ENCODE data around the gene PKNOX2. TPM values are rescaled to one million over a fixed set of nuclear protein-coding genes. Genes with fewer than 3 reads are reported as not detected.

Gene PKNOX2
- total and polyA plus RNA-seq, 4 experiments from 2014 or later: not detected

DNA sequence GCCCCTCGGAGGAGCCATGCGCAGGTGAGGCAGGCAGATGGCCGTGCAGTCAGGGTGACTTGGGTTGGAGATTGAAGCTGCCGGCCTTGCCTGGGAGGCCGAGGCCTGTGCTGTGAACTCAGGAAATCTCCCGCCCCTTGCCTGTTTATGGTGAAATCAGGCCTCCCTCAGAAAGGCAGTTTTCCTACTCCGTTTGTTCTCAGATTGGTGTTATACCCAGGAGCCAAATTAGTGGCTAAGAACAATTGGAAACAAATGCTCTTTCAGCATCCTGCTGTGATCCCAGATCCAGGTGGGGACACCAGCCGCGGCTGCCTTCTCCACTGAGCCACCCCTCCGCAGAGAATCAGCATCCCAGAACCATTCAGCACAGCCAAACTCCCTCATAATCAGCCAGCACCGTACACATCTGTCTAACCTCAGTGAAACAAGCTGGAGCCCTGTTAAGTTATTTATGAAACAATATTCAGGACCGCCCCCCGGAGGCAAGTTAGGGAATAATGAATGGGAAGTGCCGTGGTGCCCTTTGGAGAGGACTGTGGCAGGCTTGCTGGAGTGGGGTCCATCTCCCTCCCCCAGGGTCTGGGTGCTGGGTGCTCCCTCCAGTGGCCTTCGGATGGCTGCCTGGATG, 60.0 kb downstream of the PKNOX2 start:
- Mint-ChIP-seq H3K27ac (no peak overlapping the region), H3K9me3 (no peaks in the 10 kb centered on the region), H3K4me1 (no peaks in the 10 kb centered on the region), H3K4me3 (no peak overlapping the region), H3K27me3 (peaks cover 4 to 7% of the 10 kb centered on the region in 2 donors), H3K36me3 (no peaks in the 10 kb centered on the region)
- Histone ChIP-seq H3K36me3 (ENCODE audit: insufficient read depth, low read length) (no peaks in the 10 kb centered on the region), H3K27ac (ENCODE audit: low read depth, low read length) (no peak overlapping the region), H3K27me3 (ENCODE audit: insufficient read depth, low read length) (no peaks in the 10 kb centered on the region), H3K4me3 (ENCODE audit: low read length in 2 of 2) (no peak overlapping the region), H3K4me1 (ENCODE audit: insufficient read depth, low read length) (no peaks in the 10 kb centered on the region), H3K9me3 (ENCODE audit: control insufficient read depth in 1 of 2, low read length in 2 of 2) (no peaks in the 10 kb centered on the region)
- ChIA-PET POLR2A (ENCODE audit: partially characterized antibody) (no interaction called here), CTCF (ENCODE audit: partially characterized antibody) (no interaction called here)
- no peak for DNase-seq
- intact Hi-C loops (cut with micrococcal nuclease): no loop called here

DNA sequence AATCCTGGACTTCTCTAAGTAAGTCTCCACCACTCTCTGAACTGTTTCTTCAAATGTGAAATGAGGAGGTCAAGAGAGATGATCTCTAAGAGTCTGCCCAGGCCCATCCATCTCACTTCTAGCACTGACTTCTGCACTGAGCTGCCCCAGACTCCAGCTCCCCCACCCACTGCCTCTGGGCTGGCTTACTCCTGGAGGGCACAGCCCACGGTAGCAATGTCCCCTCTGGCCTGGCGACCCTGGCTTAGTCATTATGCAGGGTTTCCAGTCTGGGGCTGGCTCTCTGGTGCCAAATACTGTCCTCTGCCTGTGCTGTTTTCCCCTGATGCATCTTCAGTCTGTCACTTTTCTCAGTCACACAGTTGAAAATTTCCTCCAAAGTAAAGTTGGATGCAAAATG, 60.9 kb downstream of the PKNOX2 start:
- H3K27me3 Mint-ChIP-seq: peaks cover 4 to 7% of the 10 kb centered on the region in 2 donors

DNA sequence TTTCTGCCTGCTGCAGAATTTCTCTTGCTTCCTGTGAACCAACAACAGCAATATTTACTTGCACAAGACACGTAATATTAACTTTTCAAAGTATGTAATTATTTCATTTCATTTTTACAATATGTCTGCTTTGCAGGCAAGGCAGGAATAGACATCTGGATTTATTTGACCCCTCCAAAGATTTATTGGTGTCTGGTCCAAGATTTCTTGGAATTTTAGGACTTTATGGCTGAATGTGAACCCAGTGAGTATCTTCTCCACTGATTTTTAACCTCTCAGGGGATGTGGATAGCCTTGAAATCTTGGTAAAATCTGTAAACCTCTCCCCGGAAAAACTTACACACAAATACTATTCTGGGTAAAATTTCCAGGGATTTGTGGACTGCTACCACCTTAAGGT, 61.5 kb downstream of the PKNOX2 start:
- Histone ChIP-seq H3K36me3 (ENCODE audit: insufficient read depth, low read length) (no peaks in the 10 kb centered on the region), H3K9me3 (ENCODE audit: control insufficient read depth in 1 of 2, low read length in 2 of 2) (no peaks in the 10 kb centered on the region), H3K4me3 (ENCODE audit: low read length in 2 of 2) (no peak overlapping the region), H3K4me1 (ENCODE audit: insufficient read depth, low read length) (no peaks in the 10 kb centered on the region), H3K27ac (ENCODE audit: low read depth, low read length) (no peak overlapping the region), H3K27me3 (ENCODE audit: insufficient read depth, low read length) (no peaks in the 10 kb centered on the region)
- H3K27me3 Mint-ChIP-seq: peaks cover 4 to 7% of the 10 kb centered on the region in 2 donors
- H3K9me3 Mint-ChIP-seq: no peaks in the 10 kb centered on the region
- intact Hi-C loops (cut with micrococcal nuclease): no loop called here
- H3K4me1 Mint-ChIP-seq: no peaks in the 10 kb centered on the region
- H3K36me3 Mint-ChIP-seq: no peaks in the 10 kb centered on the region
- no peak overlapping the region for H3K27ac Mint-ChIP-seq
- DNase-seq: no peak
- ChIA-PET POLR2A (ENCODE audit: partially characterized antibody) (no interaction called here), CTCF (ENCODE audit: partially characterized antibody) (no interaction called here)
- H3K4me3 Mint-ChIP-seq: no peak overlapping the region

More for the DNA sequence above, 60.9 kb downstream of the PKNOX2 start:
- Mint-ChIP-seq H3K9me3 (no peaks in the 10 kb centered on the region), H3K27ac (no peak overlapping the region), H3K4me1 (no peaks in the 10 kb centered on the region), H3K4me3 (no peak overlapping the region), H3K36me3 (no peaks in the 10 kb centered on the region)
- intact Hi-C loops (cut with micrococcal nuclease): no loop called here
- Histone ChIP-seq H3K4me1 (ENCODE audit: insufficient read depth, low read length) (no peaks in the 10 kb centered on the region), H3K4me3 (ENCODE audit: low read length in 2 of 2) (no peak overlapping the region), H3K27me3 (ENCODE audit: insufficient read depth, low read length) (no peaks in the 10 kb centered on the region), H3K36me3 (ENCODE audit: insufficient read depth, low read length) (no peaks in the 10 kb centered on the region), H3K9me3 (ENCODE audit: control insufficient read depth in 1 of 2, low read length in 2 of 2) (no peaks in the 10 kb centered on the region), H3K27ac (ENCODE audit: low read depth, low read length) (no peak overlapping the region)
- DNase-seq: no peak
- ChIA-PET CTCF (ENCODE audit: partially characterized antibody) (no interaction called here), POLR2A (ENCODE audit: partially characterized antibody) (no interaction called here)

DNA sequence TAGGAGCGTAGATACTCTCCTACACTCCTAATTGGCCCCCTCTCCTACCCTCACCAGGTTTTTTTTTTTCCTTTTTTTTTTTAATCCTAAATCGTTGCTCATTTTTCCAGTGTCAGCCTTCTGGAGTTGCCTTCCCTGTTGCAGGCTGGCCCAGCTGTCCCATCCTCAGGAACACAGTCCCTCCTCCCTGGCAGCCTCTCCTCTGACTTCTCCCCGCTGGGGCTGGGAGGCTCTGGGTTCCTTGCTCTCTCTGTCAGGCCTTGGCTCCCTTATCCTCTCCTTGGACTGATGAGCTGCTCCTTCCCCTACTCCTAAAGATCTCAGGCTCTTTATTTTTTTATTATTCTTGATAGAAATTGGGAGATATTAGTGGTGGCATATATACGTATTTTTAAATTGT, 62.2 kb downstream of the PKNOX2 start:
- Histone ChIP-seq H3K27ac (ENCODE audit: low read depth, low read length) (no peak overlapping the region), H3K36me3 (ENCODE audit: insufficient read depth, low read length) (no peaks in the 10 kb centered on the region), H3K9me3 (ENCODE audit: control insufficient read depth in 1 of 2, low read length in 2 of 2) (no peaks in the 10 kb centered on the region), H3K4me1 (ENCODE audit: insufficient read depth, low read length) (no peaks in the 10 kb centered on the region), H3K4me3 (ENCODE audit: low read length in 2 of 2) (no peak overlapping the region), H3K27me3 (ENCODE audit: insufficient read depth, low read length) (no peaks in the 10 kb centered on the region)
- intact Hi-C loops (cut with micrococcal nuclease): no loop called here
- H3K27ac Mint-ChIP-seq: no peak overlapping the region
- no peak overlapping the region for H3K4me3 Mint-ChIP-seq
- POLR2A ChIA-PET (ENCODE audit: partially characterized antibody): no interaction called here
- H3K9me3 Mint-ChIP-seq: no peaks in the 10 kb centered on the region
- peaks cover 9% of the 10 kb centered on the region in 2 donors for H3K27me3 Mint-ChIP-seq
- CTCF ChIA-PET (ENCODE audit: partially characterized antibody): no interaction called here
- no peak for DNase-seq
- no peaks in the 10 kb centered on the region for H3K4me1 Mint-ChIP-seq
- no peaks in the 10 kb centered on the region for H3K36me3 Mint-ChIP-seq

DNA sequence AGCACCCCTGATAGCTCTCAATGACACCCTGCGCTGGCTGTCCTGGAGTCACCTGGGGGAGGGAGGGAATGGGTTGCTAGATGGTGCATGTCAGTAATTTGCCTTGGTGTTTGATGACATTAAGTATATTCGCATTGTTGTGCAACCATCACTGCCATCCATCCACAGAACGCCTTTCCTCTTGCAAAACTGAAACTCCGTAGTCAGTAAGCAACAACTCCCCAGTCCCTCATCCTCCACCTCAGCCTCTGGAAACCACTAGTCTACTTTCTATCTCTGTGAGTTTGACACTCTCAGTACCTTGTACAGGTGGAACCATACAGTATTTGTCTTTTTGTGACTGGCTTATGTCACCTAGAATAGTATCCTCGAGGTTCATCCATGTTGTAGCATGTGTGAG, 62.6 kb downstream of the PKNOX2 start:
- DNase-seq: no peak

GRCh38 chr11:125228445-125228844, 63.9 kb downstream of the PKNOX2 start:
- CTCF ChIA-PET (ENCODE audit: partially characterized antibody): no interaction called here
- no peaks in the 10 kb centered on the region for H3K9me3 ChIP-seq (ENCODE audit: control insufficient read depth in 1 of 2, low read length in 2 of 2)
- no peak overlapping the region for H3K27ac Mint-ChIP-seq
- peaks cover 9 to 13% of the 10 kb centered on the region in 2 donors for H3K27me3 Mint-ChIP-seq
- H3K4me3 Mint-ChIP-seq: no peak overlapping the region
- no peaks in the 10 kb centered on the region for H3K4me1 Mint-ChIP-seq
- POLR2A ChIA-PET (ENCODE audit: partially characterized antibody): no interaction called here
- H3K36me3 Mint-ChIP-seq: no peaks in the 10 kb centered on the region
- H3K4me3 ChIP-seq (ENCODE audit: low read length in 2 of 2): no peak overlapping the region
- H3K27me3 ChIP-seq (ENCODE audit: insufficient read depth, low read length): no peaks in the 10 kb centered on the region
- intact Hi-C loops (cut with micrococcal nuclease): no loop called here
- no peaks in the 10 kb centered on the region for H3K4me1 ChIP-seq (ENCODE audit: insufficient read depth, low read length)
- H3K36me3 ChIP-seq (ENCODE audit: insufficient read depth, low read length): no peaks in the 10 kb centered on the region
- H3K27ac ChIP-seq (ENCODE audit: low read depth, low read length): no peak overlapping the region
- H3K9me3 Mint-ChIP-seq: no peaks in the 10 kb centered on the region
- DNase-seq: no peak

More for the DNA sequence above, 62.6 kb downstream of the PKNOX2 start:
- Mint-ChIP-seq H3K4me1 (no peaks in the 10 kb centered on the region), H3K9me3 (no peaks in the 10 kb centered on the region), H3K36me3 (no peaks in the 10 kb centered on the region), H3K4me3 (no peak overlapping the region), H3K27me3 (peaks cover 9% of the 10 kb centered on the region in 2 donors), H3K27ac (no peak overlapping the region)
- Histone ChIP-seq H3K9me3 (ENCODE audit: control insufficient read depth in 1 of 2, low read length in 2 of 2) (no peaks in the 10 kb centered on the region), H3K27me3 (ENCODE audit: insufficient read depth, low read length) (no peaks in the 10 kb centered on the region), H3K4me3 (ENCODE audit: low read length in 2 of 2) (no peak overlapping the region), H3K27ac (ENCODE audit: low read depth, low read length) (no peak overlapping the region), H3K4me1 (ENCODE audit: insufficient read depth, low read length) (no peaks in the 10 kb centered on the region), H3K36me3 (ENCODE audit: insufficient read depth, low read length) (no peaks in the 10 kb centered on the region)
- intact Hi-C loops (cut with micrococcal nuclease): no loop called here
- ChIA-PET POLR2A (ENCODE audit: partially characterized antibody) (no interaction called here), CTCF (ENCODE audit: partially characterized antibody) (no interaction called here)

GRCh38 chr11:125228993-125229392, 64.4 kb downstream of the PKNOX2 start:
- intact Hi-C loops (cut with micrococcal nuclease): no loop called here
- Mint-ChIP-seq H3K36me3 (no peaks in the 10 kb centered on the region), H3K9me3 (peaks cover 0 to 3% (median 0%) of the 10 kb centered on the region in 8 donors), H3K4me1 (no peaks in the 10 kb centered on the region), H3K27ac (no peak overlapping the region), H3K27me3 (peaks cover 12 to 15% of the 10 kb centered on the region in 2 donors), H3K4me3 (no peak overlapping the region)
- Histone ChIP-seq H3K27ac (ENCODE audit: low read depth, low read length) (no peak overlapping the region), H3K9me3 (ENCODE audit: control insufficient read depth in 1 of 2, low read length in 2 of 2) (no peaks in the 10 kb centered on the region), H3K36me3 (ENCODE audit: insufficient read depth, low read length) (no peaks in the 10 kb centered on the region), H3K4me1 (ENCODE audit: insufficient read depth, low read length) (no peaks in the 10 kb centered on the region), H3K27me3 (ENCODE audit: insufficient read depth, low read length) (no peaks in the 10 kb centered on the region), H3K4me3 (ENCODE audit: low read length in 2 of 2) (no peak overlapping the region)
- POLR2A ChIA-PET (ENCODE audit: partially characterized antibody): no interaction called here
- DNase-seq: no peak
- CTCF ChIA-PET (ENCODE audit: partially characterized antibody): no interaction called here

DNA sequence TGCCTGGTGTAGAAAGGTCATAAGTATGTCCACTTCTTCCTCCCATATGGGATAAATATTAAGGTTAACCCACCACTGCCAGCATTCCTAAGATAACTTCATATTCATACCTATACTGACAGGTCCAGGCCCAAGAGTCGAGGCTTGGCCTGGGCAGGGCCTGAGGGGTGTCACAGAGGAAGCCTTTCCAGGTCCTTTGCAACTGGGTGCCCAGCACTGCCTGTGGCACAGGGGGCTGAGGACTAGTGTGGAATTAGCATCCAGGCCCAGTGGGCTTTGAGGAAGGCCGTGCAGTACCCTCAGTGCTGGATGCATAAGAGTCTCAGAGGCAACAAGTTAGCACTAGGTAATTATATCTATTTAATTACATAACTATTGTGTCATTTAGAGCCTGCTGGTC, 65.4 kb downstream of the PKNOX2 start:
- no peaks in the 10 kb centered on the region for H3K27me3 ChIP-seq (ENCODE audit: insufficient read depth, low read length)
- peaks cover 0 to 3% (median 0%) of the 10 kb centered on the region in 8 donors for H3K9me3 Mint-ChIP-seq
- POLR2A ChIA-PET (ENCODE audit: partially characterized antibody): no interaction called here
- no peaks in the 10 kb centered on the region for H3K4me1 ChIP-seq (ENCODE audit: insufficient read depth, low read length)
- no peaks in the 10 kb centered on the region for H3K36me3 Mint-ChIP-seq
- intact Hi-C loops (cut with micrococcal nuclease): no loop called here
- H3K27ac Mint-ChIP-seq: no peak overlapping the region
- CTCF ChIA-PET (ENCODE audit: partially characterized antibody): no interaction called here
- H3K27me3 Mint-ChIP-seq: peaks cover 14 to 18% of the 10 kb centered on the region in 2 donors
- H3K27ac ChIP-seq (ENCODE audit: low read depth, low read length): no peak overlapping the region
- H3K4me3 Mint-ChIP-seq: no peak overlapping the region
- no peaks in the 10 kb centered on the region for H3K9me3 ChIP-seq (ENCODE audit: control insufficient read depth in 1 of 2, low read length in 2 of 2)
- H3K4me3 ChIP-seq (ENCODE audit: low read length in 2 of 2): no peak overlapping the region
- no peaks in the 10 kb centered on the region for H3K4me1 Mint-ChIP-seq
- H3K36me3 ChIP-seq (ENCODE audit: insufficient read depth, low read length): no peaks in the 10 kb centered on the region
- no peak for DNase-seq

All from CD4-positive, alpha-beta memory T cell (primary cell).